Ascending aorta (tissue), 2 donors: ENCODE results near the gene NRXN3. TPM values are rescaled to one million over a fixed set of nuclear protein-coding genes. Genes with fewer than 3 reads are reported as not detected.

Source experiments
- DNase-seq, 2 donors: peaks; one replicate each; pipeline ENCODE4 v3.0.0-alpha.2; 2019; ENCODE audit warnings: low spot score in 2 of 2
- H3K27ac ChIP-seq, 2 donors: fragments of 200-600 bp; sonication (generic); one replicate each; pipeline ENCODE4 v1.5.1; 2016 to 2017; ENCODE audit warnings: mild to moderate bottlenecking in 1 of 2
- H3K27me3 ChIP-seq: fragments of 200-600 bp; sonication (generic); one replicate; pipeline ENCODE4 v1.5.1; 2017
- H3K36me3 ChIP-seq, 2 donors: fragments of 200-600 bp; sonication (generic); one replicate each; pipeline ENCODE4 v1.5.1; 2016
- H3K4me1 ChIP-seq, 2 donors: fragments of 200-600 bp; sonication (generic); one replicate each; pipeline ENCODE4 v1.5.1; 2016 to 2017; ENCODE audit warnings: mild to moderate bottlenecking in 1 of 2
- H3K4me3 ChIP-seq, 2 donors: fragments of 200-600 bp; sonication (generic); one replicate each; pipeline ENCODE4 v1.5.1; 2016 to 2017; ENCODE audit warnings: mild to moderate bottlenecking in 1 of 2
- H3K9me3 ChIP-seq, 2 donors: fragments of 200-600 bp; sonication (generic); one replicate each; pipeline ENCODE4 v1.5.1; 2016
- intact Hi-C: fragments of 100-400 bp; cut with DNase I; formaldehyde crosslinking; loops from one replicate; pipeline ENCODE4 v1.15.1; 2023
- total RNA-seq: library from RNA; depleted of rRNA; stranded (reverse); fragments of >200 nt; gene quantifications from one replicate; pipeline ENCODE4 v1.1.0, GENCODE V29; 2016
- TF ChIP-seq, protein P1 (sequence below), 3 experiments: fragments of 200-600 bp in 2 of 3; fragments of 450-650 bp in 1 of 3; sonication (generic) in 2 of 3; IDR thresholded peaks; one replicate each; pipeline ENCODE4 v1.5.1; 2016 to 2019; ENCODE audit warnings: antibody characterized with exemption in 3 of 3, mild to moderate bottlenecking in 1 of 3, moderate library complexity in 1 of 3

NRXN3 gene
- total RNA-seq, 1 donor from 2014 or later = 21.0 TPM

DNA sequence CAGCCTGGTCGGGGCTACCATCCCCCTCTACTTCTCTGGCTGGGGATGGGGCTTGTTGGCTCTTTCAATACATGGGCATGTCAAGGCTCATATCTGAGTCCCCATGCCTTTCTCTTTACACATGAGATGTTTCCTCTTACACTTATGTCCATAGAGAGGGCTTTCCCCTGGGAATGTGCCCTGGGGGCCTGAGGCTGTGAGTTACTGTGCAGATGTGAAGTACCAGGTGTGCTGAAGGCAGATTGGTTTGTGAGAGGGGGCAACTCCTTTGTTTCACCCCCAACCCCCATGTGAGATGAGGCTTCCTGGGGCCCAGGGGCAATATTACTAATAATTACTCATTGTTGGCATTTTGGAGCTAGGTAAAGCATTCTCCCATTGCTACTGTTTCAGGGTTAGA lies 32.8 kb downstream of the NRXN3 start:
- Histone ChIP-seq H3K4me1 (no peaks in the 10 kb centered on the region), H3K4me3 (no peak overlapping the region), H3K9me3 (no peaks in the 10 kb centered on the region), H3K27me3 (no peaks in the 10 kb centered on the region), H3K36me3 (no peaks in the 10 kb centered on the region), H3K27ac (no peak overlapping the region)
- intact Hi-C loops = no loop called here
- no peak for DNase-seq
- TF ChIP-seq, protein P1, sequence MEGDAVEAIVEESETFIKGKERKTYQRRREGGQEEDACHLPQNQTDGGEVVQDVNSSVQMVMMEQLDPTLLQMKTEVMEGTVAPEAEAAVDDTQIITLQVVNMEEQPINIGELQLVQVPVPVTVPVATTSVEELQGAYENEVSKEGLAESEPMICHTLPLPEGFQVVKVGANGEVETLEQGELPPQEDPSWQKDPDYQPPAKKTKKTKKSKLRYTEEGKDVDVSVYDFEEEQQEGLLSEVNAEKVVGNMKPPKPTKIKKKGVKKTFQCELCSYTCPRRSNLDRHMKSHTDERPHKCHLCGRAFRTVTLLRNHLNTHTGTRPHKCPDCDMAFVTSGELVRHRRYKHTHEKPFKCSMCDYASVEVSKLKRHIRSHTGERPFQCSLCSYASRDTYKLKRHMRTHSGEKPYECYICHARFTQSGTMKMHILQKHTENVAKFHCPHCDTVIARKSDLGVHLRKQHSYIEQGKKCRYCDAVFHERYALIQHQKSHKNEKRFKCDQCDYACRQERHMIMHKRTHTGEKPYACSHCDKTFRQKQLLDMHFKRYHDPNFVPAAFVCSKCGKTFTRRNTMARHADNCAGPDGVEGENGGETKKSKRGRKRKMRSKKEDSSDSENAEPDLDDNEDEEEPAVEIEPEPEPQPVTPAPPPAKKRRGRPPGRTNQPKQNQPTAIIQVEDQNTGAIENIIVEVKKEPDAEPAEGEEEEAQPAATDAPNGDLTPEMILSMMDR (IDR thresholded peaks at IDR 0.05) = no peak

DNA sequence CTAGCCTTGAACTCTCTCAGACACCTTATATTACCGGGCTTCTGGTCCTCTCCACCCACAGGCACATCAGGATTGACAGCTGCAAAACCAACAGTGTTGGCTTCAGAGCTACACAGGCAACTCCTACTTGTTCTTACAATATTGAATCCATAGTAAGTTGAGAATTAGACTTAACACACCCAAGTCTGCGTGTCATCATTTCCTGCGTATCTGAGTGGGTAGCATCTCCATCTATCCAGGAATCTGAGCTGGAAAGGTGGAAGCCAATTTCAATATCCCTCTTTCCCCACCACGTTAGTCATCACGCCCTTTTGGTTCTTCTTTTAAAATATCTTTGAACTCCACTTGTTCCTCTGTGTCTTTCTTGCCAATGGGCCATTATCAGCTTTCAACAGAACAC lies 37.2 kb downstream of the NRXN3 start:
- Histone ChIP-seq H3K27ac (no peak overlapping the region), H3K4me3 (no peak overlapping the region), H3K4me1 (no peaks in the 10 kb centered on the region), H3K36me3 (no peaks in the 10 kb centered on the region), H3K27me3 (no peaks in the 10 kb centered on the region), H3K9me3 (no peaks in the 10 kb centered on the region)
- intact Hi-C loops = no loop called here
- no peak for DNase-seq
- TF ChIP-seq, protein P1 (IDR thresholded peaks at IDR 0.05) = no peak

DNA sequence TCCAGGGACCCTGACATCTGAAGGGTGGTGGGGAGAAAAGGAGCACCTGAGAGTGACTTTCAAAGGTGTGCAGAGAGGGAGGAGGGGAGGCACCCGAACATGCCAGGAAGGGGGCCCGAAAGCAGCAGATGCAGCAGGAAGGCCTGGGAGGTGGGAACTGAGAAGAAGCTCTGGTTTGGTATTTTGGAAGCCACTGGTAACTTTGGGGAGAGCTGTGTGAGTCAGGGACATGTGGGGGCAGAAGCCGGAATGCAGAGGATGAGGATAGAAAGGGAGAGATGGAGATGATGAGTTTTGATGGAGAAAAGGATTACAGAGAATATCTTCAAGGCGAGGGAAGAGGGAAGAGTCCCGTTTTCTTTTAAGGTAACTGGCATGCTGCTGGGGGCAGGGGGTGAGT lies 50.1 kb downstream of the NRXN3 start:
- no peak overlapping the region for H3K4me3 ChIP-seq
- intact Hi-C loops = no loop called here
- H3K36me3 ChIP-seq = no peaks in the 10 kb centered on the region
- no peak overlapping the region for H3K27ac ChIP-seq
- H3K4me1 ChIP-seq = no peaks in the 10 kb centered on the region
- no peaks in the 10 kb centered on the region for H3K9me3 ChIP-seq
- no peaks in the 10 kb centered on the region for H3K27me3 ChIP-seq
- no peak for DNase-seq
- TF ChIP-seq, protein P1 (IDR thresholded peaks at IDR 0.05) = no peak

DNA sequence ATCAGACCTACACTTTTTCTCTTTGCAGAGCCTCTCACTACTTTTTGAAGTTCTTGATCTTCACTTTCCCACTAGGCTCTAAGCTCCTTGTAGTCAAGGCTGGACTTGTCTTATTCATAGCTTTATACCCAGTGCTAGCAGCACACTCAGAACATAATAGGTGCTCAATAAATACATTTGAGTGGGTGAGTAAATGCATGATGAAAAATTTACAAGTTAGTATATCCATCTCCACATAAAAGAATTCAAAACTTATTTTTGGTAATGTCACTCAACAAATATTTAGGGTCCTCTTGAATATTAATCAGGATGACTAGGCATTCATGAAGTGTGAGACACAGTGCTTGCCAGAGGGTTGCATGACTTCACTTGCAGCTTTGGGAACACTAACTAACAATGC lies 52.6 kb downstream of the NRXN3 start:
- Histone ChIP-seq H3K4me3 (no peak overlapping the region), H3K36me3 (no peaks in the 10 kb centered on the region), H3K27ac (no peak overlapping the region), H3K27me3 (no peaks in the 10 kb centered on the region), H3K9me3 (no peaks in the 10 kb centered on the region), H3K4me1 (no peaks in the 10 kb centered on the region)
- no peak for DNase-seq
- intact Hi-C loops = no loop called here
- TF ChIP-seq, protein P1 (IDR thresholded peaks at IDR 0.05) = no peak

DNA sequence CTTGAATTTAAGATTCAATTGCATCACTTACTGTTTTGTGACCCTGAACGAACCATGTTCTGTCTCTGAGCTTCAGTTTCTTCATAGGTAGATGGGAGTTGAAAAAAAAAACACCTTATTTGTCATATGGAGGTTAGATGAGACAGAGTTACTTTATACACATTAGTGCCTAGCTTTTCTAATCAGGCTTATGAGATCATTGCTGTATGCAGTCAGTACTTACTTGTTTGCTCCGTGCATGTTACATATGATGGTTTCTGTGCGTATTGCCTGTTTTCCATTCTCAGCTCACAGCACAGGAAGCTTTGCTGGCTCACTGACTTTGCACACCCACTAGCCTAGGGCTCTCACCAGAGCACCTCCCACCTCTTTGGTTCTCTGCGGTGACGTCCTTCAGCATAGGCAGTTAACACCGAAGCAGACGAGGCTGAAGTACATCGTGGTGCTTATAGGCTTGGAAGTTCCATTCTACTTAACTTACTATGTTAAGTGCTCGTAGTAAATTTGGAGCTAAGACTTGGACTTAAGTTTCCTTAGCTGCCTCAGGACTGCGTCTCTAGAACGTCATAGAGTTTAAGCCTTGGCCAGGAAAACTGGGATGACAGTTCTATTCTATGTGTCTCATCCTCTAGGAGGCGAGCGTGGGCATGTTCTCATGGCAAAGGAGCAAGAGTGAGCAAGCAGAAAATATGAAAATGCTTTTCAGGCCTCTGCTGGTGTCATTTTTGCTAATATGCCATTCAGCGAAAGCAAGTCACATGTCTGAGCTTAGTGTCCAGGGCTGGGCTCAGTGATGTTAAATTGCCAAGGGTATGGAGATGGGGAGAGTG lies 57.3 kb downstream of the NRXN3 start:
- no peaks in the 10 kb centered on the region for H3K4me1 ChIP-seq
- TF ChIP-seq, protein P1 (IDR thresholded peaks at IDR 0.05) = no peak
- no peaks in the 10 kb centered on the region for H3K27me3 ChIP-seq
- no peak for DNase-seq
- no peak overlapping the region for H3K4me3 ChIP-seq
- no peaks in the 10 kb centered on the region for H3K36me3 ChIP-seq
- intact Hi-C loops = no loop called here
- H3K9me3 ChIP-seq = no peaks in the 10 kb centered on the region
- no peak overlapping the region for H3K27ac ChIP-seq
